KG1 (cell line): ENCODE results near the gene IQSEC1.

Source experiments
- DNase-seq: peaks from one replicate; lab custom pipeline; 2025; lab: John Stamatoyannopoulos, UW

Gene IQSEC1

GRCh38 chr3:13047296-13048165 lies 25.7 kb downstream of the IQSEC1 start:
- DNase-seq, result no peak

- DNase-seq, result no peak
Observed at GRCh38 chr3:13046569-13047274, 26.5 kb downstream of the IQSEC1 start.

DNA sequence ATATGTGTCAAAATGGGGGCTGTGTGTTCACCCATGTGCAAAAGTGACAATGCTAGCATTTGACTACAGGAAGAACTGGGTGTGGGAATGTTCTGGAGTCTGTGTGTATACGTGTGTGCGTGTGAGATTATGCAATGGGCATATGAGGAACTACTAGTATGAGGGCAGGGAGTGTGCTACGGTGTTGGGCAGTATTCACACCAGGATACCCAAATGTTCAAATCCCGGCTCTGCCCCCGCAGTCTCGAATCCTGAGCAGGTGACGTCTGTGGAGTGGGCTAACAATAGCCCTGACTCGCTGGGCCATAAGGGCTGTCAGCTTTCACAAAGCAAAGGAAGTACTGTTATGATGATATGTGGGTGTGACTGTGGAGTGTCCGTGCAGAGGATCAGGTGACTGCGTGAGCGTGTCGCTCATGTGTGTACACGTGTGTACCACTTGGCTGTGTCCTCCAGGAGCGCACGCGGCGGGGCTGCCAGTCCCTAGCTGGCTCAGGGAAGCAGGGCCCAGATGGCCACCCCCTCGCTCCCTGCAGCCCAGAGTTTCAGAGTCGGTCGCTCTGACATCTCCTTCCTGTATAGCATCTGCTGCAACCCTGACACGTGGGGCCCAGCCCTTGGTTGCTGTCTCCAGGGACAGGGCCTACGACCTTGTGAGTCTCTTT lies 27.2 kb downstream of the IQSEC1 start:
- no peak for DNase-seq

GRCh38 chr3:13045241-13045903 lies 27.9 kb downstream of the IQSEC1 start:
- no peak for DNase-seq

DNA sequence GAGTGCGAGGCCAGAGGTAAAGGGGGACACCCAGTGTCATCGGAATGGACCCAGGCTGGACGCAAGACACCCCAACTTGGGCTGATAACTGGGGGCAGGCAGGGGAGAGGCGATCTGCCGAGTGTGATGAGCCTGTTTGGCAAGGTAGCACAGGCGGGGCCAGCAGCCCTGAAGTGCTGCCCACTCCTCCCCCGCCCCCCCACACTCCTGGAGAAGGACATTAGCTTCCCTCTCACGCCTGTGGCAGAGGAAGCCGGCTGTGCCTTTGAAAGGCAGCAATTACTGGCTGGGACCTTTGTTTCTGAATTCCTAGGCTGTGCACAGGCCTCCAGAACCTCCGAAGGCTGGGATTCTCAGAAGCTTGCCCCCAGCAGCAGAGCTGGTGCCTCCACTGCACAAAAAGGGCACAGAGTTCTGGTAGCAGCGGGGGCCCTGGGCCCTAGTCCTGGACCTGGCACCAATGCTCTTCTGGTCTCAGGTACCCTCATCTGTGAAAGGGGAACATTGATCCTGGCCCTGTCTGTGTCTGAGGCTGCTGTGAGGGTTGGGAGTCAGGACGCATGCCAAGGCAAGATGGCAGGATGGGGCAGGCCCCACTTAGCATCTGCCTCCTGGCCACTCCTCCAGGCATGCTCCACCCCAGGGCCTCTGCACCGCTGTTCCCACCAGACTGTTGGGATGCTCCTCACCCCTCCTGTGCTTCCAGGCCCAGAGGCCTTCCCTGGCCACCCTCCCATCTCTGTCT lies 28.6 kb downstream of the IQSEC1 start:
- DNase-seq, result no peak

- no peak for DNase-seq
Observed at GRCh38 chr3:13043656-13044055, 29.6 kb downstream of the IQSEC1 start.

DNA sequence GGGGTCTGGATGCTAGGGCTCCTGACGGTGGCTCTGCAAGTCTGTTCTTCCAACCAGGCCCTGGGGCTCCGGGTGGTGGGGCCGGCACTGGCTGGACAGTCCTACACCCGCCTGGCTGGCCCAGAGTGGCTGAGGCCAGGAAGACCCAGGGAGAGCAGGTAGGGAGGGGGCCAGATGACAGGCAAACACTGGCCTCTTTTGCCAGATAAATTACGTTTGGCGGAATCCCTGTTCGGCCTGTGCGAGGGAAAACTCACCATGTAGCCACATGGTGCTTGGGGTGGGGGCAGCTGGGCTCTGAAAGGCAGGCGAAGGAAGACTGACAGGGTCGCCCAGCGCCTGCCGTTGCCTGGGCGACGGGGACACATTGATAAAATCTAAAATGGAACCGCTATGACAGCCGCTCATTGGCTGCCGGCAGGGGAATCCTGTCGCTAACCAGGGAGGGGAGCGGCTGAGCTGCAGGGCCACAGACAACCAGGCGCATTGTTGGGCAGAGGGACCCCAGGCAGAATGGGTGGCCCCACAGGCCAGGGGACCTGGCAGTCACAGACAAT lies 30.4 kb downstream of the IQSEC1 start:
- DNase-seq, result no peak

- DNase-seq, result no peak
Observed at GRCh38 chr3:13042127-13042701, 31.0 kb downstream of the IQSEC1 start.

GRCh38 chr3:13041113-13041776 lies 32.0 kb downstream of the IQSEC1 start:
- DNase-seq, result no peak

DNA sequence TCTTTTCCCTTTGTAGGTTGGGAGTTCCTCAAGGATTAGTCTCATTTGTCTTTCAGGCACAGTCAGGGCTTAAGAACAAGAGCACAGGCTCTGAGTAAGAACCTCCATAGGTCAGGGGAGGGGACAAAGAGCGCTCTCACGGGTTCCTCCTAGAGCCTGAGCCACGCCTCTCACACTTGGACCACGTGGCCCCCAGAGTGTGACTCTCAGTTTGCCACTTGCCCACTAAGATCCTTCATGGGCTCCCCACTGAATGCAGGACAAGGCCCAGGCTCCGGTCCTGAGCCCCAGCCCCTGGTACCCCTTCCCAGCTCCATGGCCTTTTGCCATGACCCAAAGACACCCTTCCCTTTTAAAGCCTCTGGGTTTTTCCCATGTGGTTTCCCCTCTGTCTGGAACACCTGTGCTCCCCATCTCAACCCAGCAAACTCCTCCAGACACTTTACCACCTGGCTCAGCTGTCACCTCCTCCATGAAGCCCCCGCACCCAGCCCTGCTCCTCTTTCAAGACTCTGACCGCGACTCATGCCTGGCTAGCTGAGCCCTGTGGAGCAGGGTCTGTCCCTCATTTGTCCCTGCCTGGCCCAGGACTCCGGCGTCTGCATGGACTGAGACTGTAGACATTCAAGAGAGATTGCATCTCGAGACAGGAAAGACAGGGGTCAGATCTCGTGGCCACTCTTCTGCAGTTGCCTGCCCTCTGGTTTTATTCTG lies 32.7 kb downstream of the IQSEC1 start:
- no peak for DNase-seq

GRCh38 chr3:13039213-13039896 lies 33.9 kb downstream of the IQSEC1 start:
- no peak for DNase-seq

- DNase-seq, result no peak
Observed at GRCh38 chr3:13037458-13038117, 35.6 kb downstream of the IQSEC1 start.

DNA sequence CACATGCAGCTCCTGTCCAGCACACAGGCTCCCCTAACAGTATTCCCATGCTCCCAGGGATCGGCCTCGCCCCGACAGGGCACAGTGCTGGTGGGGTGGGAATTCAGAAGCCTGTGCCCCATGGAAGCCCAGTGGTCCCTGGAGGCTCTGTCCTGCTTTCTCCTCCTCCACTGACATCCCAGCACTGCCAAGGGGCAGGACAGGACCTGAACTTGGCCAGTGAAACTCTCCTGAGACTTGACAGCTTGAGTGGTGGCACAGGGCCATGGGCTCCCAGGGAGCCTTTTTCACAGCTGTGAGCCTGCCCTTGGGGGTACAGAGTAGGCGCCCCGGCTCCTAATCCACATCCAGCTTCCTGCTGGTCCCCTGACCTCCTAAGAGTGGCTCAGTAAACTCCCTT lies 38.4 kb downstream of the IQSEC1 start:
- DNase-seq, result no peak

DNA sequence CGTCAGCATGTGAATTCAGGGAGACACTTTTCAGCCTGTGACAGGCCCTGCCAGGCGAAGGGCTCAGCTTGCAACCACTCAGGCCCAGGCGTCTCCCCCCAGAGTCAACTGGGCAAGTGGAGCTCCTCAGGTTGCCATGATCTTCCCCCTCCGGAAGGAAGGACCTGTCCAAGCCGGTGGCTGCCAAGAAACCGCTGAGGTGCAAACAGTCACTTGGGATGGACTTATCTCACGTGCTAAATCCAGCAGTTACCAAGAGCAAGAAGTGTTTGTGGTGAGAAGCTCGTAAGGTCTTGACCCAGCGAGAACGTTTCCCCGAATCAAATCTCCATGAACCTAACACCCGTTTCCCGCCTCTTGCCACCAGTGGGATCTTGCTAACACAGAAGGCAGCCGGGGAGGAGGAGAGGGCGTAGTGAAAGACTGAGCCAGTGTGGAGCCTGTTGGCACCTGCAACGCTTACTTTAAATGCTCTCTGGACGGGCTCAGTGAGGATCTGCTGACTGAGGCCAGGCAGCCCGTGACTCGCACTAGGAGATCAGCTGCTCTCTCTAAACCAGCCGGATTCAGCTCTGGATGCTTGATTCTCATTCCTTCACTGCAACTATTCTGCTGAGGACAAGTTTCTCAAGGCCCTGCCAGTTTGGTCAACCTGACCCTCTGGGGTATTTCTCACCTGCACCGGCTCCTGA lies 39.0 kb downstream of the IQSEC1 start:
- no peak for DNase-seq

DNA sequence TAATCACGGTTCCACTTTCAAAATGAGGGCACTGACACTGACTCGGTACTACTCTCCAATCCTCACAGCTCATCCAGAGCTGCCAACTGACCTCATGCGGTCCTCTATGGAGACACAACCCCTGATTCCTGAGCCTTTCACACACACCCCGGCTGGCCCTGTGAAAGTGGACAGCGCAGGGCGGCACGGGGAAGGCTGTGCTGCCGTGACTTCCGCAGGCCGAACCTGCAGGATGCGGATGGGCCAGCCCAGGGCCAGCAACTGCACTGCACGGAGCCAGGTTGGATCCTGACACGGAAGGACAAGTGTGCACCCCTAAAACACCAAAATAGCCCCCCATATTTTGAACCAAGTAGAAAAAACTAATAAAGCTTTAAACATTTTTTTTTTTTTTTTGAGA lies 41.0 kb downstream of the IQSEC1 start:
- no peak for DNase-seq

GRCh38 chr3:13031621-13032020 lies 41.6 kb downstream of the IQSEC1 start:
- no peak for DNase-seq

DNA sequence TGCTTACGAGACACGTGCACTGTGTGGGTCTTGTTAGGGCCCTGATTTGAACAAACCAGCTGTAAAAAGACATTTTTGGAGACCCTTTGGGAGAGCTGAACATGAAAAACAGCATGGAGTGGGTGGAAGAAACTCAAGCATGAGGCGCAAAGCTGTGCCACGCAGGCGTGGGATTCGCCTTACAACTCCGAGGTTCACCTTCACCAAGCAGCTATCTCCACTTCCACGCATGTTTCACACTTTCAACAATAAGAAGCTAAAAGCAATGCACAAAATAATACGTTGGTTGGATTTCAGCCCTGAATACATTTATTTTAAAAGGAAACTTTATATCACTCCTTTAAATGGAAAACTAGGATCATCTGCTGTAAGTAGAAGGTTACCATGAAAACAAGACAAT lies 42.5 kb downstream of the IQSEC1 start:
- DNase-seq, result no peak
